GM04504 (cell line): Measurements from ENCODE around the gene ATXN7L1.

ENCODE experiments used
- DNase-seq: peaks from one replicate; pipeline ENCODE4 v3.0.0-alpha.2; 2012; ENCODE audit warnings: low read depth

ATXN7L1 gene

GRCh38 chr7:105876091-105876963 lies at the start of gene ATXN7L1:
ATXN7L1 (minus strand) TSS chr7:105876599; CDS start chr7:105876558, 41 bp downstream.
- peak; percentile 96 for DNase-seq

GRCh38 chr7:105926131-105926530 lies 49.7 kb upstream of the ATXN7L1 start:
- DNase-seq = no peak

- no peak for DNase-seq
Measured at GRCh38 chr7:105924945-105925344, 48.5 kb upstream of the ATXN7L1 start.

GRCh38 chr7:105920766-105921165 lies 44.4 kb upstream of the ATXN7L1 start:
- DNase-seq = no peak

GRCh38 chr7:105917659-105918058 lies 41.3 kb upstream of the ATXN7L1 start:
- no peak for DNase-seq

GRCh38 chr7:105916603-105917002 lies 40.2 kb upstream of the ATXN7L1 start:
- peak; percentile 41 for DNase-seq

- DNase-seq = no peak
Measured at GRCh38 chr7:105913947-105914346, 37.5 kb upstream of the ATXN7L1 start.

GRCh38 chr7:105911961-105912575 lies 35.7 kb upstream of the ATXN7L1 start:
- no peak for DNase-seq

- no peak for DNase-seq
Measured at GRCh38 chr7:105910172-105910571, 33.8 kb upstream of the ATXN7L1 start.

GRCh38 chr7:105909742-105910141 lies 33.3 kb upstream of the ATXN7L1 start:
- no peak for DNase-seq

GRCh38 chr7:105907129-105907846 lies 30.9 kb upstream of the ATXN7L1 start:
- no peak for DNase-seq

GRCh38 chr7:105906695-105907094 lies 30.3 kb upstream of the ATXN7L1 start:
- peak; percentile 34 for DNase-seq

GRCh38 chr7:105905910-105906568 lies 29.6 kb upstream of the ATXN7L1 start:
- DNase-seq = no peak

GRCh38 chr7:105905209-105905909 lies 29.0 kb upstream of the ATXN7L1 start:
- no peak for DNase-seq

GRCh38 chr7:105904064-105904463 lies 27.7 kb upstream of the ATXN7L1 start:
- no peak for DNase-seq

- DNase-seq = no peak
Measured at GRCh38 chr7:105902325-105902911, 26.0 kb upstream of the ATXN7L1 start.

GRCh38 chr7:105897999-105898398 lies 21.6 kb upstream of the ATXN7L1 start:
- no peak for DNase-seq

GRCh38 chr7:105896407-105896911 lies 20.1 kb upstream of the ATXN7L1 start:
- DNase-seq = peak; percentile 52

- no peak for DNase-seq
Measured at GRCh38 chr7:105894131-105894530, 17.7 kb upstream of the ATXN7L1 start.

- no peak for DNase-seq
Measured at GRCh38 chr7:105892387-105892786, 16.0 kb upstream of the ATXN7L1 start.
